ENCODE results near the gene REXO2. TPM values are rescaled to one million over a fixed set of nuclear protein-coding genes. Genes with fewer than 3 reads are reported as not detected.

The REXO2 gene
- 100 to 1,000 TPM in 2 of 3 donors, 10 to 100 TPM in 1; 99.0 to 129 (median 117) TPM for polyA plus RNA-seq (ENCODE audit: insufficient read length in 3 of 3)
- long read RNA-seq, donor 1, transcript REXO2-220 (7 exons, 1,158 nt), result major isoform, 74 of 84 reads
- long read RNA-seq, donor 1, partial matches to known transcripts, result 0 of 84 reads
- long read RNA-seq, donor 1, other reads (novel, unspliced or antisense), result 0 of 84 reads
- long read RNA-seq, donor 2, transcript REXO2-220 (7 exons, 1,158 nt), result major isoform, 61 of 71 reads
- long read RNA-seq, donor 2, partial matches to known transcripts, result 0 of 71 reads
- long read RNA-seq, donor 2, other reads (novel, unspliced or antisense), result 0 of 71 reads
- long read RNA-seq, donor 3, transcript REXO2-220 (7 exons, 1,158 nt), result major isoform, 44 of 54 reads
- long read RNA-seq, donor 3, partial matches to known transcripts, result 0 of 54 reads
- long read RNA-seq, donor 3, other reads (novel, unspliced or antisense), result 0 of 54 reads
- long read RNA-seq, donor 4, transcript REXO2-220 (7 exons, 1,158 nt), result major isoform, 65 of 79 reads
- long read RNA-seq, donor 4, partial matches to known transcripts, result 0 of 79 reads
- long read RNA-seq, donor 4, other reads (novel, unspliced or antisense), result 0 of 79 reads
- long read RNA-seq, donor 5, transcript REXO2-220 (7 exons, 1,158 nt), result major isoform, 30 of 45 reads
- long read RNA-seq, donor 5, partial matches to known transcripts, result 12 of 45 reads
- long read RNA-seq, donor 5, other reads (novel, unspliced or antisense), result 0 of 45 reads
- long read RNA-seq, donor 6, transcript REXO2-220 (7 exons, 1,158 nt), result major isoform, 48 of 56 reads
- long read RNA-seq, donor 6, partial matches to known transcripts, result 0 of 56 reads
- long read RNA-seq, donor 6, other reads (novel, unspliced or antisense), result 0 of 56 reads
- long read RNA-seq, donor 7, transcript REXO2-220 (7 exons, 1,158 nt), result major isoform, 73 of 105 reads
- long read RNA-seq, donor 7, partial matches to known transcripts, result 23 of 105 reads
- long read RNA-seq, donor 7, other reads (novel, unspliced or antisense), result 0 of 105 reads
- long read RNA-seq, donor 8, transcript REXO2-220 (7 exons, 1,158 nt), result major isoform, 30 of 39 reads
- long read RNA-seq, donor 8, partial matches to known transcripts, result 0 of 39 reads
- long read RNA-seq, donor 8, other reads (novel, unspliced or antisense), result 0 of 39 reads
- long read RNA-seq, donor 9, transcript REXO2-220 (7 exons, 1,158 nt), result major isoform, 81 of 101 reads
- long read RNA-seq, donor 9, partial matches to known transcripts, result 12 of 101 reads
- long read RNA-seq, donor 9, other reads (novel, unspliced or antisense), result 0 of 101 reads
- long read RNA-seq, donor 10, transcript REXO2-220 (7 exons, 1,158 nt), result major isoform, 40 of 46 reads
- long read RNA-seq, donor 10, partial matches to known transcripts, result 0 of 46 reads
- long read RNA-seq, donor 10, other reads (novel, unspliced or antisense), result 0 of 46 reads
- long read RNA-seq, donor 11, transcript REXO2-220 (7 exons, 1,158 nt), result major isoform, 25 of 28 reads
- long read RNA-seq, donor 11, partial matches to known transcripts, result 0 of 28 reads
- long read RNA-seq, donor 11, other reads (novel, unspliced or antisense), result 0 of 28 reads
- long read RNA-seq, donor 12, transcript REXO2-220 (7 exons, 1,158 nt), result major isoform, 73 of 82 reads
- long read RNA-seq, donor 12, partial matches to known transcripts, result 0 of 82 reads
- long read RNA-seq, donor 12, other reads (novel, unspliced or antisense), result 0 of 82 reads
- long read RNA-seq, donor 13, transcript REXO2-220 (7 exons, 1,158 nt), result major isoform, 23 of 39 reads
- long read RNA-seq, donor 13, transcript REXO2-204 (4 exons, 1,081 nt), result minor isoform, 10 of 39 reads
- long read RNA-seq, donor 13, partial matches to known transcripts, result 0 of 39 reads
- long read RNA-seq, donor 13, other reads (novel, unspliced or antisense), result 0 of 39 reads
- long read RNA-seq, donor 14, result 0 reads
- long read RNA-seq, donor 15, transcript REXO2-220 (7 exons, 1,158 nt), result major isoform, 59 of 83 reads
- long read RNA-seq, donor 15, transcript REXO2-204 (4 exons, 1,081 nt), result minor isoform, 5 of 83 reads
- long read RNA-seq, donor 15, partial matches to known transcripts, result 12 of 83 reads
- long read RNA-seq, donor 15, other reads (novel, unspliced or antisense), result 0 of 83 reads
- long read RNA-seq, donor 16, transcript REXO2-220 (7 exons, 1,158 nt), result major isoform, 64 of 71 reads
- long read RNA-seq, donor 16, partial matches to known transcripts, result 0 of 71 reads
- long read RNA-seq, donor 16, other reads (novel, unspliced or antisense), result 0 of 71 reads

DNA sequence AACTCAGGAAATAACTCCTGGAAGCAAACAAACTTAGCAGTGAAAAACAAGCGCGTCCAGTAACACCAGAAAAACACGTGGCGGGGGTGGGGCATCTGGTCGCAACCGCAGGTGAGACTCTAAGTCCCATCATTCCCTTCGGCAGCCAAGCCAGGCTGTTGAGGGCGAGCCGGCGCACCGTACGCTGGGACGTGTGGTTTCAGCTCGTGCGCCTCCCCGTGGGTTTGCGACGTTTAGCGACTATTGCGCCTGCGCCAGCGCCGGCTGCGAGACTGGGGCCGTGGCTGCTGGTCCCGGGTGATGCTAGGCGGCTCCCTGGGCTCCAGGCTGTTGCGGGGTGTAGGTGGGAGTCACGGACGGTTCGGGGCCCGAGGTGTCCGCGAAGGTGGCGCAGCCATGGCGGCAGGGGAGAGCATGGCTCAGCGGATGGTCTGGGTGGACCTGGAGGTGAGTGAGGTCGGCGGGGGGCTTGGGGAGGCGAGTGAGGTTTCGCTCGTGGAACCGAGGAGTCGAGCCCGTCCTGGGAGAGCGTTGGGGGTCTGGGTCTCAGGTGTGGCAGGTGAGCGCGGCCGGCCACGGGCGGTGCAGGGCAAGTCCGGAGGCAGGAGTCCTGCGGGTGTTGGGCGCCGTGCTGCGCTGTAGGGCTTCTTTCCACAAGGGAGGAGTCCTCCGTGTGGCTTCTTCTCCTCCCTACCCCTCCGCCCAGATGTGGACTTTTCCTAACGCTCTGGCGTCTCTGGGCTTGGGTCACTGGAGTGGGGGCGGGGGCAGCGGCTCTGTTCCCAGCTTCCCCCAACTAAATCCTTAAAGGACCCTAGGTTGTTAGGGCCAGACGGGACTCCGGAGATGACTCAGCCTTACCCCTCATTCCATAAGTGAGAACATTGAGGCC lies at the start of gene REXO2:
Gene REXO2 (plus strand): TSS at position 239 of the 892 bp plus-strand sequence. CDS start 62 bp downstream, at position 301.
- peak; percentile 95 for DNase-seq

DNA sequence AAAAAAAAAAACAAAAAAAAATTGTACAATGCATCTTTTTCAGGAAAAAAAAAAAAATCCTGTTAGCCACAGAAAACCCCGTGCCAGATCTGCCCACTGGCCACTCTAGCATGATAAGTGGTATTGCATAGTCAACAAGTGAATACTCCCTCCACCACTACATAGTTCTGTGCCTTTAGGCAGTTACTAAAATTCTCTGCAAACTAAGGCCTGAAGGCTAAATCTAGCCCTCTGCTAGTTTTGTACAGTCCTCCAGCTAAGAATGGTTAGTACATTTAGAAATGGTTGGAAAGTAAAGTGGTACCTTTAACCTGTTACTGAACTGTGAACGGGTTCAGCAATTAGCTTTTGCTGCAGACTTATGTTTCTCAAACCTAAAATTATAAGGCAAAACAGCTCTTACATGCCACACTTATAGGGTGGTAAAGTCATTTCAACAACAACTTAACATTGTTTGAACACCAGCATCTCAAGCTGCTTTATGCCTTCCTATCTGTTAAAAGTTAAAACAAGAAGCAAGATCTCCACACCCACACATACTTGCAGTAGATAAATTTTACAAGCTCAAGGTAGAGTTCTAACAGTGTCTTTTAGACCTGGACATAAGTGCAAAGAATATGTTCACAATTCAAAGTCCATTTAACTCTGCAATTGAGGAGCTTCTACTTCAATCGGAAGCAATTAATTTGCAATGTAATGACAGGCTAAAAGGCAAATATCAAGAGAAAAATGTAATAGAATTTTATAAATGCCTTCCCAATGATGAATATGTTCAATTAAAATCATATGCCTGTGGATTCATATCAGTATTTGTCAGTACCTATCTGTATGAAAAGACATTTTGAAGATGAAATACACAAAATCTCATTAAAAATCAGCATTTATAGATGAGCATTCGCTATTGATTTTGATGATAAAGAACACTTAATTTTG lies 46.3 kb upstream of the REXO2 start:
- no peak for DNase-seq

- DNase-seq, result no peak
Observed at GRCh38 chr11:114395736-114396135, 43.5 kb upstream of the REXO2 start.

GRCh38 chr11:114396916-114397315 lies 42.4 kb upstream of the REXO2 start:
- no peak for DNase-seq

GRCh38 chr11:114397349-114397982 lies 41.8 kb upstream of the REXO2 start:
- no peak for DNase-seq

DNA sequence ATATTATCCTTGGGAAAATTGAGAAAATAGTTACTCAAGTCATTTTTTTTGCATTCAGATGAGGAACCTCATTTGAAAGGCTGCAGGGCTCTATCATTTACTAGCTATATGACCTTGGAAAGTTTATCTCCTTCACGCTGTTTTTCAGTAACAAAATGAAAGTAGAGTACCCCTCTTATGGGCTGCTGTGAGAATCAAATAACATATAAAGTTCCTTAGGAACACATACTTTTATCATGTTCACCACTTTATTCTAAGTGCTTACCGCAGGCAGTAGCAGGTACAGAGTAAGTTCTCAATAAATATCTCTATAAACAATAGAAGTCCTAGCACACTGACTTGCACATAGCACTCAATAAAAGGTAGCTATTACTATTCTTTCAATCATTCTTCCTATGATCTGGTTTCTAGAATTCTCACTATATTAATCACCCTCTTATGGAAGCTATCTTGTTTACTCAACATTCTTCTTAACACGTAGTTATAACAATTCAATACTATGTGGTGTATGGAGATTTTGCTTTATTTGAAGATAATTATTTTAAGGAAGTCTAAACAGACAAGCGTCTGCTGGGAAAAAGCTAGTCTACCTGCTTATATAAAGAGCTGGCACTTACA lies 40.9 kb upstream of the REXO2 start:
- DNase-seq, result no peak

- peak; percentile 71 for DNase-seq
Observed at GRCh38 chr11:114399490-114400215, 39.6 kb upstream of the REXO2 start.

DNA sequence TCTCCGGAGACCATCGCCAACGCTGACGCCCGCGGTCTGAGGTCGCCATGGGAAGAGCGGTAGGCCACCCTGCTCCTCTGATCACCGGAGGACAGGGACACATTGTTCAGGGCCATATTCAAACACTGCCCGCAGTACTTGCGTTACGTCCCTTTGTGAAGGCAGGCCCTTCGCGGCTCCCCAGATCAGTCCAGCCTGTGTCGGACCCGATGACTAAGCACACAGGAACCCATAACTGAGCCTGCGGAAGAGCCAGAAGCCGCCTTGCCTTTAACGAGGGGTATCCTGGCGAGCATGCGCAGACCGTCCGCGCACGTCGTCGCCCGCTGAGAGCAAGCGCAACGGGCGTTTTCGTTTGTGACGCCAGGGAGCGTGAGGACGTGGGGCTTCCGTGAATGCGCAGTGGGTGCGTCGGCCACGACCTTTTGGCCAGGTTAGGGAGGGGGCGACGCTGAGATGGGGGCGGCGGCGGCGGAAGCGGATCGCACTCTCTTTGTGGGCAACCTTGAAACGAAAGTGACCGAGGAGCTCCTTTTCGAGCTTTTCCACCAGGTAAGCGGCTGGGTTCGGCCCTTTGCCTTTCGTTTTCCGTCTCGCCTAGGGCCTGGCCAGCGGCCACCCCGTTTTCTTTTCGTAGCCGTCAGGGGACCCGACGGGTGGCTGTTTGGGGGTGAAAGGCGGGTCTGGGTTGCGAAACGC lies 38.9 kb upstream of the REXO2 start, which contains the start of the genes C11orf71 and RBM7:
Gene C11orf71 (minus strand): TSS at position 296 of the 699 bp plus-strand sequence. CDS start 180 bp downstream, at position 116.
Gene RBM7 (plus strand): TSS at position 451 of the 699 bp plus-strand sequence. CDS start 6 bp downstream, at position 457.
- peak; percentile 96 for DNase-seq

DNA sequence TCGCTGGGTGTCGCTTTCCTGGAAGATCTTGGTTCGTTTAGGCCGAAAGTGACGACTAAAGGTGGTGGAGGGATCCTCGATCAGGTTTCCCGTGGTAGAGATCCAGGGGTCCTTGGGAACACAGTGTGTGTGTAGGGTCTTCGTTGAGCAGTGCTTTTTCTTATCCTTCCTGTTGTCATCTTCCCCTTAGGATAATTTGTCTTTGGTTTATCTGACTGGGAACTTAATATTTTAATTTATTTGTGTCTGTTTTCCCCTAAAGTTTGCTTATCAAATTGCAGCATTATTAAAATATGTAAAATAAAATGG lies 38.4 kb upstream of the REXO2 start:
- DNase-seq, result no peak

DNA sequence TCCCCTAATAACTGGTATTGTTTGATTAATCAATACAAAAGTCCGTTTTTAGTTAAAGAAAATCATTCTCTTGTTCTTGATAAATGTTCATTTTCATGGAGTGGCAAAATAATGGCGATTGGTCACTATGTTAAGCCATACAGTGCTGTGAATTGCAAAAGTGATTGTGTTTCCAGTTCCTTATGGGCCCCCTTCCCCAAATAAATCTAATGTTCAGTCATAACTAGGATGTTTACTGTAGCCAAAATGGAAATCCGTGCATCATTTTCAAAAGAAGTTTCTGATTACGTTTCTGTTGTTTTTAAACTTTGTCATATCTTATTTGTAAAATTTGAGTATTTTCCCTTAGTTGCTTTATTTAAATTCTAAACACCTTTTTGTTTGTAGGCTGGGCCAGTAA lies 38.0 kb upstream of the REXO2 start:
- no peak for DNase-seq

DNA sequence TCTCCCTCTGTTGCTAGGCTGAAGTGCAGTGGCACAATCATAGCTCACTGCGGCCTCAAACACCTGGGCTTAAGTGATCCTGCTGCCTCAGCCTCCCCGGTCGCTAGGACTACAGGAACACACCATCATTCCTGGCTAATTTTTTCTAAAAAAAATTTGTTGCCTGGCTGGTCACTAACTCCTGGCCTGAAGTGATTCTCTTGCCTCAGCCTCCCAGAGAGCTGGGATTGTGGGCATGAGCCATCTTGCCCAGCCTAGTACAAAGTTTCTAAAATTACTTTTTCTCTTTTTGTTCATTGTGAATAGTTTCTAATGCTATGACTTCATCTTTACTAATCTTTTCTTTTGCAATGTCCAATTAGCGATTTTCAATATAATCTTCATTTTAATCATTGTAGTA lies 26.3 kb upstream of the REXO2 start:
- DNase-seq, result no peak

DNA sequence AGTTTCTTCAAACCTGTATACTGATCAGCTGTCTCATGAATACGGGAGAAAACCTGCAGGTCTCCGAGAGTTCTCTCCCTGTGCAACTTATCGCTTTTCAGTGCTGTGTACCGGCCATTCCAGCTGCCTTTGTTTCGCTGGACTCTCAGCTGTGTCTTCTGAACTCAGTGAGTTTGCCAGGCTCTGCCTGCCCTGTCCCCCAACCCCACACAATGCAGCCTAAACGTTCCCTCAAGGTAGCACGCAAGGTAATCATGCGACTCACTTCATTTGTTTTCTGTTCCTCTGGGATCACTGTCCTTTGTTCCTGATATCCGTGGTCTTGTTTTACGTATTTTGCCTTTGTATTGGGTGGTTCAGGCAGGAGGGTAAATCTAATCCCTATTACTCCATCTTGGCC lies 25.3 kb upstream of the REXO2 start:
- no peak for DNase-seq

DNA sequence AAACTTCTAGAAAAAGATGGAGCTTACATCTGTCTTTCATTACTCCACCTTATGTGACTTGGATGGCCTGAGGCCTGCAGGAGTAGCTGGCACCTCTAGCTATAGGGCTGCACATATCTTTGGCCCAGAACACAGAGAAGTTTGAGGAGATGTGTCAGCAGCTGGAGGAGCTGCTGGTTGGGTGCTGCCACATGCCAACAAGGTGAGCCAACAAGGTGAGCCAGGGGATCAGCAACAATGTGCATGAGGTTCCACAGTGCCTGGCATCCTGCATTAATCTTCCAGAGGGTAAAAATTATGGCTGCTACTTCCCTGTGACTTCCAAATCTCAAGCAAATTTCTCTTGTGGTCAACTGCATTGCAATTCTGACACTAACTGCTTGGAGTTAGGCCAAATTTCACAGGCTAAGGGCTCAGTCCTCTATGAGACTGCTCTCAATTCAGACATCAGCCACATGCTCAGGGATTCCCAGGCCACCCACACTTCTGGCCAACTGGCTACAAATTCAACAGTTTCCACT lies 22.8 kb upstream of the REXO2 start:
- no peak for DNase-seq

- DNase-seq, result no peak
Observed at GRCh38 chr11:114426280-114426679, 13.0 kb upstream of the REXO2 start.

GRCh38 chr11:114430290-114430689 lies 9.0 kb upstream of the REXO2 start:
- DNase-seq, result no peak
